Kidney (tissue), 14 donors: ENCODE measurements around the gene B9D2. TPM values are rescaled to one million over a fixed set of nuclear protein-coding genes. Genes with fewer than 3 reads are reported as not detected.

ENCODE experiments used
- DNase-seq, 5 donors: peaks; one replicate each; pipeline ENCODE4 v3.0.0-alpha.2; 2013 to 2020
- FAIRE-seq: peaks from 2 replicates; lab custom pipeline; 2012; peaks lifted over from hg19 to GRCh38; lab: Jason Lieb, UNC
- H3K27ac ChIP-seq, 2 donors: one replicate each; pipeline ENCODE4 v1.7.0; 2013; ENCODE audit warnings: low read depth in 2 of 2, low read length in 2 of 2, inconsistent platforms in 1 of 2
- H3K27me3 ChIP-seq: one replicate; pipeline ENCODE4 v1.7.1; 2013; ENCODE audit warnings: low read length, inconsistent platforms; ENCODE audit not compliant: control insufficient read depth, insufficient read depth
- H3K36me3 ChIP-seq, 3 donors: one replicate each; pipeline versions ENCODE4 v1.7.0 to v1.7.1; 2013; ENCODE audit warnings: low read length in 3 of 3, control low read depth in 1 of 3, inconsistent platforms in 1 of 3; ENCODE audit not compliant: insufficient read depth in 3 of 3, control insufficient read depth in 2 of 3
- H3K4me1 ChIP-seq, 3 donors: one replicate each; pipeline versions ENCODE4 v1.7.0 to v1.7.1; 2013; ENCODE audit warnings: low read length in 3 of 3, inconsistent platforms in 1 of 3, low read depth in 1 of 3; ENCODE audit not compliant: control insufficient read depth in 2 of 3, insufficient read depth in 2 of 3
- H3K4me3 ChIP-seq, 3 donors: one replicate each; pipeline versions ENCODE4 v1.7.0 to v1.8.1; 2013; ENCODE audit warnings: low read length in 3 of 3, control low read depth in 1 of 3, inconsistent platforms in 1 of 3
- H3K9ac ChIP-seq, 3 donors: one replicate each; pipeline versions ENCODE4 v1.7.0 to v1.7.1; 2013; ENCODE audit warnings: low read length in 3 of 3, control low read depth in 1 of 3, inconsistent platforms in 1 of 3
- H3K9me3 ChIP-seq, 3 donors: one replicate each; pipeline versions ENCODE4 v1.7.0 to v1.7.1; 2013; ENCODE audit warnings: low read length in 3 of 3, control low read depth in 1 of 3, inconsistent platforms in 1 of 3; ENCODE audit not compliant: control insufficient read depth in 2 of 3, insufficient read depth in 1 of 3
- CTCF ChIP-seq: IDR thresholded peaks from 3 replicates; pipeline ENCODE4 v1.5.1; 2012; ENCODE audit warnings: mild to moderate bottlenecking, moderate library complexity, borderline replicate concordance; ENCODE audit not compliant: insufficient read depth; ENCODE audit errors: extremely low read depth
- intact Hi-C: fragments of 100-400 bp; cut with DNase I; formaldehyde crosslinking; loops from one replicate; pipeline ENCODE4 v1.11.1; 2022
- polyA plus RNA-seq: library from polyadenylated mRNA; stranded (reverse); fragments of 350-450 nt; fragmentation: Illumina TruSeq; extraction: RNeasy Lipid Tissue Mini Kit (QIAGEN cat#74804); gene quantifications from one replicate; pipeline ENCODE4 v1.2.3, GENCODE V29; 2014; ENCODE audit warnings: low read depth, low replicate concordance; ENCODE audit not compliant: insufficient read depth
- total RNA-seq: library from RNA; stranded (reverse); fragmentation: NEBNext Ultra II Directional; extraction: Animal tissue kit (Norgen Biotek cat#: 25700); gene quantifications from one replicate; pipeline ENCODE4 v1.2.1, GENCODE V29; 2021
- donor health status: control.
- donor health status: control.
- donor health status: control.
- donor health status: control.
- donor health status: control.
- donor health status: DM: yes; HTN: yes; CAD: no.
- donor health status: Normal renal cell carcinoma (clear cell type).

The B9D2 gene
- total and polyA plus RNA-seq, 2 donors from 2014 or later = 12.6 to 15.7 TPM

DNA sequence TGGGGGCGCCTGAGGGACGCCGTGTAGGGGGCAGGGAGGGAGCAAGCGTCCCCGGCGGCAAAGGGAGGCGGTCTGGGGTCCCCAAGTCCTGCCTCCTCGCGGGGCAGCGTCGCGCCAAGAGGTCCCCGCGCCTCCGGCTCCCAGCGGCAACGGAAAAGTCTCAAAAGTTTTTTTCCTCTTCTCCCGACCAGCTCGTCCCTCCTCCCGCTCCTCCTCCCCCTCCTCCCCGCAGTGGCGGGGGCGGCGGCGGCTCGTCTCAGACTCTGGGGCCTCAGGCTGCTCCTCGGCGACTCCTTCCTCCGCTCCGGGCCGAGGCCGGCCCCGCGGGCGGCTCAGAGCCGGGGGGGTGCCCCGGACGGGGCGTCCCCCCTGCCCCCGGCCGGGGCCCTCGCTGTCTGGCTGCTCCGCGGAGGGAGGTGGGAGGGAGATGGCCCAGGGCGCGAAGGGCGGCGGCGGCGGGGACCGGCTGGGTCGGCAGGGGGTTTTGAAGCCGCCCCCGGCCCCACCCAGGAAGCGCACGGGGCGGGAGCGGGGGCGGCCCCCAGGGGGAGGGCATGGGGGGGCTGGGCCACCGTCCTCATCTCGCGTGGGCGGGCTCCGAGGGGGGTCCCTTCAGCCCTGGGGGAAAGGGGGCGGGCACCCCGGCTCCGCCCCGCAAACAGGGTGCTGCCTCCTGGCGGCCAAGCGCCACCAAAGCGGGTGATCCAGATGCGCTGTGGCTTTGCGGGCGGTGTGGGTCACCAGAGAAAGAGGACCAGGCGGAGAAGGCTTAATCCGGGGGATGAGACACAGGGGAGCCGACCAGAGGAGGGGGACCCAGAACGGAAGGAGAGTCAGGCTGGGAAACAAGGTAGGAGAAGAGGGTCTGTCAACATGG is 10.2 kb downstream of the B9D2 start, which contains the start of gene TGFB1:
TGFB1 (minus strand) TSS at position 457 of the 877 bp plus-strand sequence. CDS start 878 bp downstream, outside the sequence.
- Histone ChIP-seq H3K9ac (peak within 1 kb of the TSS; percentile 36 to 69 (median 60)), H3K4me3 (peak within 1 kb of the TSS; percentile 56 to 74 (median 71)), H3K27ac (peak within 1 kb of the TSS; percentile 43 to 80), H3K27me3 (no peaks in the 10 kb centered on the region), H3K9me3 (no peaks in the 10 kb centered on the region), H3K4me1 (peaks cover 0 to 21% (median 3%) of the 10 kb centered on the region in 3 donors), H3K36me3 (no peaks in the 10 kb centered on the region)
- FAIRE-seq = no peak
- intact Hi-C loops = no loop called here
- peak; percentile 73 for TF ChIP-seq CTCF
- DNase-seq = peak; percentile 74 to 96 (median 87)

DNA sequence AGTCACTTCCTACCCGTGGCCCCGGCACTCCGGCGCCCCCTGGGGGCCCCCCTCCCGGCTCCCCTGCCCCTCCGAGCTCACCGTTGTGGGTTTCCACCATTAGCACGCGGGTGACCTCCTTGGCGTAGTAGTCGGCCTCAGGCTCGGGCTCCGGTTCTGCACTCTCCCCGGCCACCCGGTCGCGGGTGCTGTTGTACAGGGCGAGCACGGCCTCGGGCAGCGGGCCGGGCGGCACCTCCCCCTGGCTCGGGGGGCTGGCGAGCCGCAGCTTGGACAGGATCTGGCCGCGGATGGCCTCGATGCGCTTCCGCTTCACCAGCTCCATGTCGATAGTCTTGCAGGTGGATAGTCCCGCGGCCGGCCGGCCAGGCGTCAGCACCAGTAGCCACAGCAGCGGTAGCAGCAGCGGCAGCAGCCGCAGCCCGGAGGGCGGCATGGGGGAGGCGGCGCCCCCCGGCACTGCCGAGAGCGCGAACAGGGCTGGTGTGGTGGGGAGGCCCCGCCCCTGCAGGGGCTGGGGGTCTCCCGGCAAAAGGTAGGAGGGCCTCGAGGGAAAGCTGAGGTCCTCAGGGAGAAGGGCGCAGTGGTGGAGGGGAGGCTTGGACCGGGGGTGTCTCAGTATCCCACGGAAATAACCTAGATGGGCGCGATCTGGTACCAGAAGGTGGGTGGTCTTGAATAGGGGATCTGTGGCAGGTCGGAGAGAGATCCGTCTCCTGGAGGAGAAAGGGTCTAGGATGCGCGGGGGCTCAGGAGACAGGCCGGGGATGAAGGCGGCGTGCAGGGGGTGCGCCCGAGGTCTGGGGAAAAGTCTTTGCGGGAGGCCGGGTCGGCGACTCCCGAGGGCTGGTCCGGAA is 11.1 kb downstream of the B9D2 start:
- Histone ChIP-seq H3K9me3 (no peaks in the 10 kb centered on the region), H3K27me3 (no peaks in the 10 kb centered on the region), H3K36me3 (no peaks in the 10 kb centered on the region), H3K4me3 (peak overlapping the region; percentile 56 to 74 (median 71)), H3K27ac (peak overlapping the region; percentile 43 to 60), H3K9ac (peak overlapping the region in 2 of 3 donors; percentile 51 to 55), H3K4me1 (peaks cover 0 to 21% (median 3%) of the 10 kb centered on the region in 3 donors)
- intact Hi-C loops = no loop called here
- no peak for TF ChIP-seq CTCF
- DNase-seq (peak; percentile 39 to 89 (median 58)), FAIRE-seq (no peak)

GRCh38 chr19:41352279-41352608 is 11.7 kb downstream of the B9D2 start:
- Histone ChIP-seq H3K4me3 (peak overlapping the region; percentile 41 to 71 (median 56)), H3K4me1 (peaks cover 0 to 21% (median 3%) of the 10 kb centered on the region in 3 donors), H3K27ac (no peak overlapping the region), H3K9ac (peak overlapping the region in 1 of 3 donors; percentile 41), H3K9me3 (no peaks in the 10 kb centered on the region), H3K27me3 (no peaks in the 10 kb centered on the region), H3K36me3 (no peaks in the 10 kb centered on the region)
- intact Hi-C loops = no loop called here
- no peak for TF ChIP-seq CTCF
- FAIRE-seq = no peak
- no peak for DNase-seq
